Upper lobe of left lung (tissue), 6 donors: ENCODE data around the gene NELFB. TPM values are rescaled to one million over a fixed set of nuclear protein-coding genes. Genes with fewer than 3 reads are reported as not detected.

ENCODE experiments used
- ATAC-seq, 2 donors: fragments of 200-7000 bp; cut with Tn5 transposase; one replicate each; pipeline ENCODE4 v1.9.1; 2022; ENCODE audit warnings: mild to moderate bottlenecking in 2 of 2, moderate library complexity in 2 of 2; ENCODE audit not compliant: low FRiP score in 2 of 2
- DNase-seq, 2 donors: peaks; one replicate each; pipeline ENCODE4 v3.0.0-alpha.2; 2019 to 2020
- H3K27ac ChIP-seq, 4 donors: fragments of 200-600 bp; sonication (generic); one replicate each; pipeline ENCODE4 v1.5.1; 2016 to 2019
- H3K27me3 ChIP-seq, 4 donors: fragments of 200-600 bp; sonication (generic); one replicate each; pipeline ENCODE4 v1.5.1; 2017 to 2019
- H3K36me3 ChIP-seq, 4 donors: fragments of 200-600 bp; sonication (generic); one replicate each; pipeline ENCODE4 v1.5.1; 2016 to 2019
- H3K4me1 ChIP-seq, 4 donors: fragments of 200-600 bp; sonication (generic); one replicate each; pipeline ENCODE4 v1.5.1; 2018 to 2019
- H3K4me3 ChIP-seq, 4 donors: fragments of 200-600 bp; sonication (generic); one replicate each; pipeline ENCODE4 v1.5.1; 2017 to 2019; ENCODE audit warnings: mild to moderate bottlenecking in 2 of 4, moderate library complexity in 1 of 4
- H3K9me3 ChIP-seq, 4 donors: fragments of 200-600 bp; sonication (generic); one replicate each; pipeline ENCODE4 v1.5.1; 2018 to 2019
- CTCF ChIP-seq, 6 experiments: fragments of 450-650 bp in 4 of 6; fragments of 200-600 bp in 2 of 6; sonication (generic) in 2 of 6; IDR thresholded peaks; one replicate each; pipeline ENCODE4 v1.5.1; 2016 to 2019; ENCODE audit warnings: antibody characterized with exemption in 6 of 6
- EP300 ChIP-seq, 4 donors: sonication (generic); formaldehyde crosslinking; IDR thresholded peaks; one replicate each; pipeline ENCODE4 v1.5.1; 2017; ENCODE audit warnings: antibody characterized with exemption in 4 of 4, control low read depth in 2 of 4
- POLR2A ChIP-seq, 4 donors: fragments of 450-650 bp; IDR thresholded peaks; one replicate each; pipeline ENCODE4 v1.5.1; 2016 to 2017; ENCODE audit warnings: antibody characterized with exemption in 4 of 4, mild to moderate bottlenecking in 2 of 4
- POLR2AphosphoS5 ChIP-seq, 2 donors: sonication (generic); formaldehyde crosslinking; IDR thresholded peaks; one replicate each; pipeline ENCODE4 v1.5.1; 2017; ENCODE audit warnings: antibody characterized with exemption in 2 of 2
- WGBS, 2 donors: methylation state at CpG; one replicate each; pipeline ENCODE4 v1.1.5; 2017 to 2018; 5-methylcytosine and 5-hydroxymethylcytosine counted together
- total RNA-seq, 6 donors: library from RNA; depleted of rRNA in 4 of 6; stranded (reverse); fragments of >200 nt in 4 of 6; gene quantifications; one replicate each; pipeline versions ENCODE4 v1.1.0 to v1.2.1, GENCODE V29; 2016 to 2021
- donor health status: DM: no; HTN: no; CAD: no; lungs with moderate emphysema.
- donor health status: DM: no; HTN: yes; CAD: no; lungs with severe emphysema.

Gene NELFB
- total RNA-seq, 6 donors from 2014 or later: 31.8 to 55.6 (median 49.8) TPM

GRCh38 chr9:137220317-137221094, 34.6 kb upstream of the NELFB start:
- no peaks in the 10 kb centered on the region for H3K9me3 ChIP-seq
- peaks cover 0 to 4% (median 0%) of the 10 kb centered on the region in 4 donors for H3K27me3 ChIP-seq
- DNase-seq (peak in 1 of 2 donors; percentile 85), ATAC-seq (no peak)
- H3K36me3 ChIP-seq: peaks cover 0 to 9% (median 3%) of the 10 kb centered on the region in 4 donors
- H3K4me1 ChIP-seq: peaks cover 41 to 65% (median 50%) of the 10 kb centered on the region in 4 donors
- WGBS, 2 donors: 93 to 94% methylated on average over 17 to 47 of the region's 52 CpGs
- TF ChIP-seq POLR2AphosphoS5 (IDR thresholded peaks at IDR 0.05) (no peak), EP300 (IDR thresholded peaks at IDR 0.05) (no peak), CTCF (IDR thresholded peaks at IDR 0.05) (no peak), POLR2A (IDR thresholded peaks at IDR 0.05) (no peak)
- no peak overlapping the region for H3K4me3 ChIP-seq
- H3K27ac ChIP-seq: no peak overlapping the region

GRCh38 chr9:137221095-137221505, 34.0 kb upstream of the NELFB start:
- H3K27me3 ChIP-seq: peaks cover 0 to 4% (median 0%) of the 10 kb centered on the region in 4 donors
- peak in 1 of 2 donors; percentile 77 for DNase-seq
- peak overlapping the region in 3 of 4 donors; percentile 56 to 66 (median 56) for H3K4me3 ChIP-seq
- no peaks in the 10 kb centered on the region for H3K9me3 ChIP-seq
- peaks cover 0 to 4% (median 2%) of the 10 kb centered on the region in 4 donors for H3K36me3 ChIP-seq
- TF ChIP-seq EP300 (IDR thresholded peaks at IDR 0.05) (no peak), POLR2AphosphoS5 (IDR thresholded peaks at IDR 0.05) (no peak), POLR2A (IDR thresholded peaks at IDR 0.05) (no peak), CTCF (IDR thresholded peaks at IDR 0.05) (no peak)
- 87% methylated on average over 9 of the region's 14 CpGs; no CpG with 5 or more reads in 1 of the 2 donors for WGBS, 2 donors
- peak overlapping the region in 1 of 4 donors; percentile 31 for H3K27ac ChIP-seq
- peaks cover 41 to 65% (median 50%) of the 10 kb centered on the region in 4 donors for H3K4me1 ChIP-seq
- ATAC-seq: no peak

GRCh38 chr9:137221506-137222111, 33.5 kb upstream of the NELFB start:
- H3K4me1 ChIP-seq: peaks cover 40 to 66% (median 51%) of the 10 kb centered on the region in 4 donors

More at GRCh38 chr9:137221506-137222111, 33.5 kb upstream of the NELFB start:
- TF ChIP-seq EP300 (IDR thresholded peaks at IDR 0.05): no peak
- TF ChIP-seq POLR2A (IDR thresholded peaks at IDR 0.05): no peak
- TF ChIP-seq POLR2AphosphoS5 (IDR thresholded peaks at IDR 0.05): no peak
- no peak for TF ChIP-seq CTCF (IDR thresholded peaks at IDR 0.05)
- WGBS, 2 donors: 17% methylated on average over 14 of the region's 61 CpGs; no CpG with 5 or more reads in 1 of the 2 donors
- Histone ChIP-seq H3K9me3 (no peaks in the 10 kb centered on the region), H3K36me3 (no peaks in the 10 kb centered on the region), H3K27ac (peak overlapping the region in 2 of 4 donors; percentile 12 to 31), H3K27me3 (peaks cover 0 to 4% (median 0%) of the 10 kb centered on the region in 4 donors), H3K4me3 (peak overlapping the region; percentile 22 to 66 (median 56))
- no peak for ATAC-seq
- peak in 1 of 2 donors; percentile 90 for DNase-seq
